B cell (primary cell): Measurements from ENCODE around the gene MAST2.

Experiments
- EZH2 ChIP-seq: IDR thresholded peaks from 2 replicates; pipeline ENCODE4 v1.6.1; 2012; ENCODE audit warnings: borderline replicate concordance, low read depth, mild to moderate bottlenecking, moderate library complexity, low read length; ENCODE audit not compliant: insufficient read depth, poor library complexity, severe bottlenecking
- TF ChIP-seq, protein P1 (sequence below): fragments of 200-600 bp; IDR thresholded peaks from one replicate; pipeline ENCODE4 v1.8.0; 2022; ENCODE audit warnings: antibody characterized with exemption, mild to moderate bottlenecking

DNA sequence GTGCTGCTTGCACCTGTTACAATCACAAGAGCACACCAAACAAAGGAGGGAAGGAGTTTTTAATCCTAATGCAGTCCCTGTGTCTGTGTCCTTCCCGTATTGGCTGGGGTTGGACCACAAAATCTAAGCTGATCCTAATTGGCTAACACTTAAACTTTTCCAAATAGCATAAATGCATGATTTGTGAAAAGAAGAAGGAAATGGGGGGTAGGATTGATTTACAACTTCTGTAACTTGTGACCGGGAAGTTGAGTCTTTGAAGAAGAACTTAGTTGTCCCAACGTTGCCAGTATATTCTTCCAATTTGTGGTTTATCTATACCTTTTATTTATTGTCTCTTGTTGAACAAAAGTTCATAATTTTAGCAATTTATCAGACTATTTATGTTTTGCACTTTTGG lies 41.1 kb upstream of the MAST2 start:
- TF ChIP-seq, protein P1, sequence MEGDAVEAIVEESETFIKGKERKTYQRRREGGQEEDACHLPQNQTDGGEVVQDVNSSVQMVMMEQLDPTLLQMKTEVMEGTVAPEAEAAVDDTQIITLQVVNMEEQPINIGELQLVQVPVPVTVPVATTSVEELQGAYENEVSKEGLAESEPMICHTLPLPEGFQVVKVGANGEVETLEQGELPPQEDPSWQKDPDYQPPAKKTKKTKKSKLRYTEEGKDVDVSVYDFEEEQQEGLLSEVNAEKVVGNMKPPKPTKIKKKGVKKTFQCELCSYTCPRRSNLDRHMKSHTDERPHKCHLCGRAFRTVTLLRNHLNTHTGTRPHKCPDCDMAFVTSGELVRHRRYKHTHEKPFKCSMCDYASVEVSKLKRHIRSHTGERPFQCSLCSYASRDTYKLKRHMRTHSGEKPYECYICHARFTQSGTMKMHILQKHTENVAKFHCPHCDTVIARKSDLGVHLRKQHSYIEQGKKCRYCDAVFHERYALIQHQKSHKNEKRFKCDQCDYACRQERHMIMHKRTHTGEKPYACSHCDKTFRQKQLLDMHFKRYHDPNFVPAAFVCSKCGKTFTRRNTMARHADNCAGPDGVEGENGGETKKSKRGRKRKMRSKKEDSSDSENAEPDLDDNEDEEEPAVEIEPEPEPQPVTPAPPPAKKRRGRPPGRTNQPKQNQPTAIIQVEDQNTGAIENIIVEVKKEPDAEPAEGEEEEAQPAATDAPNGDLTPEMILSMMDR, result no peak
- no peak for TF ChIP-seq EZH2
